Stimulated activated CD8-positive, alpha-beta memory T cell treated with anti-CD3 and anti-CD28 coated beads, Interleukin-4, amount 100 ng/mL, for 4 hours (primary cell): Measurements from ENCODE around the gene JAKMIP3.

Experiments used
- DNase-seq, 2 donors: peaks; one replicate each; pipeline ENCODE4 v3.0.0-alpha.2; 2020; ENCODE audit warnings: low read depth in 2 of 2, low spot score in 1 of 2

The JAKMIP3 gene

GRCh38 chr10:132110111-132110521 lies 44.4 kb downstream of the JAKMIP3 start:
- DNase-seq: no peak

GRCh38 chr10:132110713-132111112 lies 45.0 kb downstream of the JAKMIP3 start:
- DNase-seq: no peak

GRCh38 chr10:132111121-132111731 lies 45.5 kb downstream of the JAKMIP3 start:
- no peak for DNase-seq

GRCh38 chr10:132111871-132112341 lies 46.2 kb downstream of the JAKMIP3 start:
- no peak for DNase-seq

- no peak for DNase-seq
These were observed 46.9 kb downstream of the JAKMIP3 start for GRCh38 chr10:132112611-132113010.

GRCh38 chr10:132113206-132113605 lies 47.5 kb downstream of the JAKMIP3 start:
- DNase-seq: no peak

- no peak for DNase-seq
These were observed 48.1 kb downstream of the JAKMIP3 start for GRCh38 chr10:132113766-132114365.

GRCh38 chr10:132114953-132115520 lies 49.3 kb downstream of the JAKMIP3 start:
- DNase-seq: no peak
